ENCODE data around the gene ZC3H12D.

Gene ZC3H12D

DNA sequence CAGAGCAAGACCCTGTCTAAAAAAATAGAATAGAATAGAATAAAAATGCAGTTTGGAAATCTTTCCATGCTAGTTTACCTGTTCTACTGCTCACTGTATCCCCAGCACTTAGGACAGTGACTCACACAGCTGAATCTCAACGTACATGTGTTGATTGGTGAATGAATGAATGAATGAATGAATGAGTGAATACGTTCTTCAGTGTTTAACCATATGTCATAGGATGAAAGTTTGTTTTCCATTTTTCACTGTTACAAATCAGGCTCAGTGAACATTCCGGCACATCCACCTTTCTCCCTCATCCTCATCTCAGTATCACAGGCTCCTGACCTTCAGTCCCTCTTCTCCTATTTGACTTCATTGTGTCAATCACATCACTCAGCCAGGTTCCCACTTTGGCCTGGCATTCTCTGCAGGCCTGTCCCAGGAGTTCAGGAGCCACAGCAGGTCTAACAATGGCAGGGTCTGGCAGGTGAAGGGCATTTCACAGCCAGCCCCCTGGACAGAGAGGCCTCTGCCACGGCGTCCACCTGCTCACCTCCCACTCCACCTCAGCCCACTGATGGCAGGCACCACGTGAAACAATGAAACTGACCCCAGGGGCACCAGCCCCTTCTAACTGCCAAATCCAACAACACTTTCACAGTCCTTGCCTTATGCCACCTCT, 7.9 kb downstream of the ZC3H12D start:
- ATAC-seq, result no peak
- TF ChIP-seq ESRRG (CRISPR knock-in tag; IDR thresholded peaks at IDR 0.05) (no peak), ISL1 (CRISPR knock-in tag; IDR thresholded peaks at IDR 0.05) (no peak), ZFP30 (CRISPR knock-in tag; IDR thresholded peaks at IDR 0.05) (no peak), CSDC2 (CRISPR knock-in tag; IDR thresholded peaks at IDR 0.05) (no peak), PPARA (CRISPR knock-in tag; IDR thresholded peaks at IDR 0.05; ENCODE audit: borderline replicate concordance) (no peak), ZNF8 (CRISPR knock-in tag; IDR thresholded peaks at IDR 0.05) (no peak), BACH2 (CRISPR knock-in tag; IDR thresholded peaks at IDR 0.05; ENCODE audit: borderline replicate concordance) (no peak), TOX (CRISPR knock-in tag; IDR thresholded peaks at IDR 0.05; ENCODE audit: borderline replicate concordance) (no peak), ZNF565 (CRISPR knock-in tag; conservative IDR thresholded peaks at IDR 0.05; ENCODE audit: low read depth) (no peak), ARNTL (CRISPR knock-in tag; IDR thresholded peaks at IDR 0.05; ENCODE audit: borderline replicate concordance, low read depth) (no peak), RARB (CRISPR knock-in tag; IDR thresholded peaks at IDR 0.05) (no peak), SNAI2 (CRISPR knock-in tag; IDR thresholded peaks at IDR 0.05) (no peak), GLIS3 (CRISPR knock-in tag; IDR thresholded peaks at IDR 0.05) (no peak), ZNF70 (CRISPR knock-in tag; IDR thresholded peaks at IDR 0.05) (no peak), TCF4 (CRISPR knock-in tag; IDR thresholded peaks at IDR 0.05; ENCODE audit: borderline replicate concordance) (no peak), ZC3H10 (CRISPR knock-in tag; IDR thresholded peaks at IDR 0.05) (no peak)
- TF ChIP-seq, protein P1, sequence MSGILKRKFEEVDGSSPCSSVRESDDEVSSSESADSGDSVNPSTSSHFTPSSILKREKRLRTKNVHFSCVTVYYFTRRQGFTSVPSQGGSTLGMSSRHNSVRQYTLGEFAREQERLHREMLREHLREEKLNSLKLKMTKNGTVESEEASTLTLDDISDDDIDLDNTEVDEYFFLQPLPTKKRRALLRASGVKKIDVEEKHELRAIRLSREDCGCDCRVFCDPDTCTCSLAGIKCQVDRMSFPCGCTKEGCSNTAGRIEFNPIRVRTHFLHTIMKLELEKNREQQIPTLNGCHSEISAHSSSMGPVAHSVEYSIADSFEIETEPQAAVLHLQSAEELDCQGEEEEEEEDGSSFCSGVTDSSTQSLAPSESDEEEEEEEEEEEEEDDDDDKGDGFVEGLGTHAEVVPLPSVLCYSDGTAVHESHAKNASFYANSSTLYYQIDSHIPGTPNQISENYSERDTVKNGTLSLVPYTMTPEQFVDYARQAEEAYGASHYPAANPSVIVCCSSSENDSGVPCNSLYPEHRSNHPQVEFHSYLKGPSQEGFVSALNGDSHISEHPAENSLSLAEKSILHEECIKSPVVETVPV (CRISPR knock-in tag; IDR thresholded peaks at IDR 0.05), result no peak
- TF ChIP-seq, protein P2, sequence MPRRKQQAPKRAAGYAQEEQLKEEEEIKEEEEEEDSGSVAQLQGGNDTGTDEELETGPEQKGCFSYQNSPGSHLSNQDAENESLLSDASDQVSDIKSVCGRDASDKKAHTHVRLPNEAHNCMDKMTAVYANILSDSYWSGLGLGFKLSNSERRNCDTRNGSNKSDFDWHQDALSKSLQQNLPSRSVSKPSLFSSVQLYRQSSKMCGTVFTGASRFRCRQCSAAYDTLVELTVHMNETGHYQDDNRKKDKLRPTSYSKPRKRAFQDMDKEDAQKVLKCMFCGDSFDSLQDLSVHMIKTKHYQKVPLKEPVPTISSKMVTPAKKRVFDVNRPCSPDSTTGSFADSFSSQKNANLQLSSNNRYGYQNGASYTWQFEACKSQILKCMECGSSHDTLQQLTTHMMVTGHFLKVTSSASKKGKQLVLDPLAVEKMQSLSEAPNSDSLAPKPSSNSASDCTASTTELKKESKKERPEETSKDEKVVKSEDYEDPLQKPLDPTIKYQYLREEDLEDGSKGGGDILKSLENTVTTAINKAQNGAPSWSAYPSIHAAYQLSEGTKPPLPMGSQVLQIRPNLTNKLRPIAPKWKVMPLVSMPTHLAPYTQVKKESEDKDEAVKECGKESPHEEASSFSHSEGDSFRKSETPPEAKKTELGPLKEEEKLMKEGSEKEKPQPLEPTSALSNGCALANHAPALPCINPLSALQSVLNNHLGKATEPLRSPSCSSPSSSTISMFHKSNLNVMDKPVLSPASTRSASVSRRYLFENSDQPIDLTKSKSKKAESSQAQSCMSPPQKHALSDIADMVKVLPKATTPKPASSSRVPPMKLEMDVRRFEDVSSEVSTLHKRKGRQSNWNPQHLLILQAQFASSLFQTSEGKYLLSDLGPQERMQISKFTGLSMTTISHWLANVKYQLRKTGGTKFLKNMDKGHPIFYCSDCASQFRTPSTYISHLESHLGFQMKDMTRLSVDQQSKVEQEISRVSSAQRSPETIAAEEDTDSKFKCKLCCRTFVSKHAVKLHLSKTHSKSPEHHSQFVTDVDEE (CRISPR knock-in tag; IDR thresholded peaks at IDR 0.05), result no peak
- TF ChIP-seq, protein P3, sequence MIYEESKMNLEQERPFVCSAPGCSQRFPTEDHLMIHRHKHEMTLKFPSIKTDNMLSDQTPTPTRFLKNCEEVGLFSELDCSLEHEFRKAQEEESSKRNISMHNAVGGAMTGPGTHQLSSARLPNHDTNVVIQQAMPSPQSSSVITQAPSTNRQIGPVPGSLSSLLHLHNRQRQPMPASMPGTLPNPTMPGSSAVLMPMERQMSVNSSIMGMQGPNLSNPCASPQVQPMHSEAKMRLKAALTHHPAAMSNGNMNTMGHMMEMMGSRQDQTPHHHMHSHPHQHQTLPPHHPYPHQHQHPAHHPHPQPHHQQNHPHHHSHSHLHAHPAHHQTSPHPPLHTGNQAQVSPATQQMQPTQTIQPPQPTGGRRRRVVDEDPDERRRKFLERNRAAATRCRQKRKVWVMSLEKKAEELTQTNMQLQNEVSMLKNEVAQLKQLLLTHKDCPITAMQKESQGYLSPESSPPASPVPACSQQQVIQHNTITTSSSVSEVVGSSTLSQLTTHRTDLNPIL (CRISPR knock-in tag; IDR thresholded peaks at IDR 0.05; ENCODE audit: low read depth), result no peak

DNA sequence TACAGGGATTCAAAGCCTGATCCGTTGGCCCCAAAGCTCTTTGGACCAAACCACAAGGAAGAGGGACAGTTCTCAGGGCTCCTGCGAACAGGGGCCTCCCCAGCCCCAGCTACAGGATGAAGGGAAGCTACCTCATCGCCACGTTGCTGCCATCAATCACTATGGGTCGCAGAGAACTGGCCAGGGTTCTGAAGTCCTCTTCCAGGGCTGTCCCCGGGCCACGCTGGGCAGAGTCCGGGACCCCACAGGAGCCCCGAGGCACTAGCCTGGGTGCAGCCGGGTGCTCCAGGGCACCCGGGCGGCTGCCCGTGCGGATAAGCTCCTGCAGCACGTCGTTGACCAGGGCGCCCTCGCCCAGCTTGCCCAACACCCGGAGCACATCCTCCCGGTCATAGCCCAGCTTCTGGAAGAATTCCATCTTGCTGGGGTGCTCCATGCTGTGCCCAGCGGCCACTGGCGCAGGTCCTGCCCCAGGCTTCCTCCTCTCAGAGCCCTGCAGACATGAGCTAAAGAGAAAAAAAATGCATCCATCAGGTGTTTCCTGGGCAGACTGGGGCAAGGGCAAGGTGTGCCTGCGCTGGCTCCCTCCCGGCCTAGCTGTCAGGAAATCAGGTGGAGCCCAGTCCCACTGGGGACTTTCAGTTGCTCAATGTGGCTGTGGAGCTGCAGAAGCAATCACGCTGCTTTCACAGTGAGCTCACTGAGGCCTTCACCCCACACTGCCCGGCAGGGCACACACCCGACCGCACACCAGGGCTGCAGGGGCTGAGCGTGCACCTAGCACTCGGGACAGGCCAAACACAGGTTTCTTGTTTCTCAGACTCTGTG, 10.5 kb downstream of the ZC3H12D start:
- TF ChIP-seq CSDC2 (CRISPR knock-in tag; IDR thresholded peaks at IDR 0.05) (no peak), ZNF565 (CRISPR knock-in tag; conservative IDR thresholded peaks at IDR 0.05; ENCODE audit: low read depth) (no peak), PPARA (CRISPR knock-in tag; IDR thresholded peaks at IDR 0.05; ENCODE audit: borderline replicate concordance) (no peak), TOX (CRISPR knock-in tag; IDR thresholded peaks at IDR 0.05; ENCODE audit: borderline replicate concordance) (no peak), ISL1 (CRISPR knock-in tag; IDR thresholded peaks at IDR 0.05) (no peak), SNAI2 (CRISPR knock-in tag; IDR thresholded peaks at IDR 0.05) (no peak), ZFP3 (CRISPR knock-in tag; IDR thresholded peaks at IDR 0.05) (no peak)
- TF ChIP-seq, protein P1 (CRISPR knock-in tag; IDR thresholded peaks at IDR 0.05), result no peak
- TF ChIP-seq, protein P2 (CRISPR knock-in tag; IDR thresholded peaks at IDR 0.05), result no peak
- ATAC-seq, result no peak

All from SK-N-SH treated with all-trans-retinoic acid at 6 μM for 48 hours (cell line).